ENCODE measurements around the gene USP49. TPM values are rescaled to one million over a fixed set of nuclear protein-coding genes. Genes with fewer than 3 reads are reported as not detected.

USP49 gene
- total and polyA plus RNA-seq, 10 of the 15 experiments (the other 5 are each of a cell fraction or from before 2014, with no cell fraction given), result 1.0 to 7.7 (median 4.3) TPM

DNA sequence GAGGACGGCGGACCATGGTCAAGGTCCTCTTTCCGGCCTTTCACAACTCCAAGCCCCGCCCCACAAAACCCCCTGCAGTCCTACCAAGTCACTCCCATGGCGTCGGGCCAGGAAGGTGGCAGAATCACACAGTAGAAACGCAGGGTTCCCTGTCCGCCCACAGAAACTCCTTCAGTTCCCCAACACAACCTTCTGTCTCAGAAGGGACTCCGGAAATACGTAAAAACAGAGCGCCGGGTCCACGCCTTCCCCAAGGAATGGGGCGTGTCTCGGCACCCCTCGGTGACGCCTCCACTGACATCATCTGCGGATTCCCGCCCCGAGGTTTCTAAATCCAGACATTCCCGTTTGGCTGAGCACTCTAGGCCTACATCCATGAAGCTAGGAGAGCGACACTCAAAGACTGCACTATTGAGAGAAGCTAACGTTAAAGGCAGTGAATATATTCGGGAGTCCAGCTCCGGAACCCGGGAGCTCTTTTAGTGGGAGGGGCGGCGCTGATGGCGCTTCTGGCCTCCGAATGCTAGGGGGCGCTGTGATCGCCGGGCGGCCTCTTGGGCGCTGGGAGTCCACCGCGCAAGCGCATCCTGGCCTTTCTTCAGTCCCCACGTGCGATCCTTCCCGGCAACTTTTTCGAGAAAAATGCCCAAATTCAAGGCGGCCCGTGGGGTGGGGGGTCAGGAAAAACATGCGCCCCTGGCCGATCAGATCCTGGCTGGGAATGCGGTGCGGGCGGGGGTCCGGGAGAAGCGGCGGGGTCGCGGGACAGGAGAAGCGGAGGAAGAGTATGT, 25.9 kb upstream of the USP49 start, which contains the start of the genes BYSL and MED20 (continued):
- TF ChIP-seq BACH1 (IDR thresholded peaks at IDR 0.05; ENCODE audit: borderline replicate concordance) (no peak), SMAD1 (IDR thresholded peaks at IDR 0.05; ENCODE audit: low read depth, partially characterized antibody) (peak; percentile 91), FOS (IDR thresholded peaks at IDR 0.05; ENCODE audit: borderline replicate concordance, extremely low read depth, insufficient read length) (no peak), MEF2A (IDR thresholded peaks at IDR 0.05; ENCODE audit: insufficient read depth, low read depth, low read length) (0 out of 2 replicates have a peak, but pooled peaks have one; percentile 45), RUNX3 (IDR thresholded peaks at IDR 0.05; ENCODE audit: low read length) (peak; percentile 84), GABPA (IDR thresholded peaks at IDR 0.05; ENCODE audit: low read depth) (peak; percentile 94), ZNF207 (IDR thresholded peaks at IDR 0.05; ENCODE audit: borderline replicate concordance) (peak; percentile 89), FOXM1 (IDR thresholded peaks at IDR 0.05; ENCODE audit: low read depth, low read length) (peak; percentile 63; the same call in 1 of the 2 replicates), NFYA (IDR thresholded peaks at IDR 0.05; ENCODE audit: borderline replicate concordance, low read depth, low read length) (no peak), JUND (IDR thresholded peaks at IDR 0.05; ENCODE audit: low read depth, low read length) (0 out of 2 replicates have a peak, but pooled peaks have one; percentile 24), ZSCAN29 (IDR thresholded peaks at IDR 0.05) (no peak), ZZZ3 (IDR thresholded peaks at IDR 0.05; ENCODE audit: control insufficient read depth, insufficient read length, low read depth) (no peak), KDM1A (IDR thresholded peaks at IDR 0.05; ENCODE audit: borderline replicate concordance) (no peak), BHLHE40 (IDR thresholded peaks at IDR 0.05; ENCODE audit: borderline replicate concordance in 1 of 2, low read depth in 2 of 2, low read length in 1 of 2) (peak; percentile 86 to 91), HCFC1 (IDR thresholded peaks at IDR 0.05; ENCODE audit: low read length) (peak; percentile 76), FOXK2 (IDR thresholded peaks at IDR 0.05) (no peak), POU2F2 (IDR thresholded peaks at IDR 0.05; ENCODE audit: borderline replicate concordance, low read depth, low read length) (peak; percentile 8; the same call in 1 of the 3 replicates), MTA2 (IDR thresholded peaks at IDR 0.05; ENCODE audit: low read depth) (no peak), POLR2AphosphoS5 (IDR thresholded peaks at IDR 0.05; ENCODE audit: low read length) (peak; percentile 79)
- TF ChIP-seq, protein P1, sequence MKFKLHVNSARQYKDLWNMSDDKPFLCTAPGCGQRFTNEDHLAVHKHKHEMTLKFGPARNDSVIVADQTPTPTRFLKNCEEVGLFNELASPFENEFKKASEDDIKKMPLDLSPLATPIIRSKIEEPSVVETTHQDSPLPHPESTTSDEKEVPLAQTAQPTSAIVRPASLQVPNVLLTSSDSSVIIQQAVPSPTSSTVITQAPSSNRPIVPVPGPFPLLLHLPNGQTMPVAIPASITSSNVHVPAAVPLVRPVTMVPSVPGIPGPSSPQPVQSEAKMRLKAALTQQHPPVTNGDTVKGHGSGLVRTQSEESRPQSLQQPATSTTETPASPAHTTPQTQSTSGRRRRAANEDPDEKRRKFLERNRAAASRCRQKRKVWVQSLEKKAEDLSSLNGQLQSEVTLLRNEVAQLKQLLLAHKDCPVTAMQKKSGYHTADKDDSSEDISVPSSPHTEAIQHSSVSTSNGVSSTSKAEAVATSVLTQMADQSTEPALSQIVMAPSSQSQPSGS (IDR thresholded peaks at IDR 0.05; ENCODE audit: low read length), result peak; percentile 78
- TF ChIP-seq, protein P2, sequence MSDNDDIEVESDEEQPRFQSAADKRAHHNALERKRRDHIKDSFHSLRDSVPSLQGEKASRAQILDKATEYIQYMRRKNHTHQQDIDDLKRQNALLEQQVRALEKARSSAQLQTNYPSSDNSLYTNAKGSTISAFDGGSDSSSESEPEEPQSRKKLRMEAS (IDR thresholded peaks at IDR 0.05; ENCODE audit: low read depth, low read length), result peak; percentile 95
- TF ChIP-seq, protein P3, sequence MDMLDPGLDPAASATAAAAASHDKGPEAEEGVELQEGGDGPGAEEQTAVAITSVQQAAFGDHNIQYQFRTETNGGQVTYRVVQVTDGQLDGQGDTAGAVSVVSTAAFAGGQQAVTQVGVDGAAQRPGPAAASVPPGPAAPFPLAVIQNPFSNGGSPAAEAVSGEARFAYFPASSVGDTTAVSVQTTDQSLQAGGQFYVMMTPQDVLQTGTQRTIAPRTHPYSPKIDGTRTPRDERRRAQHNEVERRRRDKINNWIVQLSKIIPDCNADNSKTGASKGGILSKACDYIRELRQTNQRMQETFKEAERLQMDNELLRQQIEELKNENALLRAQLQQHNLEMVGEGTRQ (IDR thresholded peaks at IDR 0.05; ENCODE audit: borderline replicate concordance, low read depth, low read length), result no peak
- TF ChIP-seq, protein P4, sequence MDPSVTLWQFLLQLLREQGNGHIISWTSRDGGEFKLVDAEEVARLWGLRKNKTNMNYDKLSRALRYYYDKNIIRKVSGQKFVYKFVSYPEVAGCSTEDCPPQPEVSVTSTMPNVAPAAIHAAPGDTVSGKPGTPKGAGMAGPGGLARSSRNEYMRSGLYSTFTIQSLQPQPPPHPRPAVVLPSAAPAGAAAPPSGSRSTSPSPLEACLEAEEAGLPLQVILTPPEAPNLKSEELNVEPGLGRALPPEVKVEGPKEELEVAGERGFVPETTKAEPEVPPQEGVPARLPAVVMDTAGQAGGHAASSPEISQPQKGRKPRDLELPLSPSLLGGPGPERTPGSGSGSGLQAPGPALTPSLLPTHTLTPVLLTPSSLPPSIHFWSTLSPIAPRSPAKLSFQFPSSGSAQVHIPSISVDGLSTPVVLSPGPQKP (IDR thresholded peaks at IDR 0.05; ENCODE audit: low read depth, low read length), result peak; percentile 61; the same call in 1 of the 2 replicates
- TF ChIP-seq, protein P5, sequence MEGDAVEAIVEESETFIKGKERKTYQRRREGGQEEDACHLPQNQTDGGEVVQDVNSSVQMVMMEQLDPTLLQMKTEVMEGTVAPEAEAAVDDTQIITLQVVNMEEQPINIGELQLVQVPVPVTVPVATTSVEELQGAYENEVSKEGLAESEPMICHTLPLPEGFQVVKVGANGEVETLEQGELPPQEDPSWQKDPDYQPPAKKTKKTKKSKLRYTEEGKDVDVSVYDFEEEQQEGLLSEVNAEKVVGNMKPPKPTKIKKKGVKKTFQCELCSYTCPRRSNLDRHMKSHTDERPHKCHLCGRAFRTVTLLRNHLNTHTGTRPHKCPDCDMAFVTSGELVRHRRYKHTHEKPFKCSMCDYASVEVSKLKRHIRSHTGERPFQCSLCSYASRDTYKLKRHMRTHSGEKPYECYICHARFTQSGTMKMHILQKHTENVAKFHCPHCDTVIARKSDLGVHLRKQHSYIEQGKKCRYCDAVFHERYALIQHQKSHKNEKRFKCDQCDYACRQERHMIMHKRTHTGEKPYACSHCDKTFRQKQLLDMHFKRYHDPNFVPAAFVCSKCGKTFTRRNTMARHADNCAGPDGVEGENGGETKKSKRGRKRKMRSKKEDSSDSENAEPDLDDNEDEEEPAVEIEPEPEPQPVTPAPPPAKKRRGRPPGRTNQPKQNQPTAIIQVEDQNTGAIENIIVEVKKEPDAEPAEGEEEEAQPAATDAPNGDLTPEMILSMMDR (IDR thresholded peaks at IDR 0.05 in 2 of 3, conservative IDR thresholded peaks at IDR 0.05 in 1 of 3; ENCODE audit: control insufficient read depth in 2 of 3, extremely low read depth in 1 of 3, insufficient read depth in 1 of 3, low read depth in 3 of 3, low read length in 3 of 3), result peak; percentile 92 to 98 (median 94)

Measured in GM12878 (cell line).